HEK293 (cell line): ENCODE measurements around the gene SERGEF.

Experiments
- CTCF ChIA-PET: fragments of 350-600 bp; formaldehyde crosslinking; extraction: SDS; loops from one replicate; lab custom pipeline; 2021; ENCODE audit warnings: antibody characterized with exemption; lab: Yijun Ruan, JAX
- POLR2A ChIA-PET: fragments of 300-600 bp; formaldehyde crosslinking; extraction: SDS; loops from one replicate; lab custom pipeline; 2020; ENCODE audit warnings: antibody characterized with exemption, inconsistent platforms; lab: Yijun Ruan, JAX
- H3K27ac ChIP-seq: fragments of 200-500 bp; sonication (Bioruptor generic); 2 replicates; pipeline ENCODE4 v1.5.1; 2014; ENCODE audit warnings: low read depth, low read length, control low read depth, inconsistent platforms; ENCODE audit errors: extremely low read depth
- H3K36me3 ChIP-seq, 2 experiments: fragments of 200-500 bp in 1 of 2; sonication (Bioruptor generic) in 1 of 2; 1 replicate in 1 of 2; 2 replicates in 1 of 2; pipeline ENCODE4 v1.5.1; 2014 to 2017; ENCODE audit warnings: inconsistent platforms in 2 of 2, low read length in 2 of 2; ENCODE audit not compliant: control insufficient read depth in 2 of 2, insufficient read depth in 1 of 2
- H3K4me1 ChIP-seq: fragments of 200-500 bp; sonication (Bioruptor generic); 2 replicates; pipeline ENCODE4 v1.5.1; 2014; ENCODE audit warnings: mild to moderate bottlenecking, low read length, inconsistent platforms; ENCODE audit not compliant: control insufficient read depth, insufficient read depth
- H3K4me3 ChIP-seq: 2 replicates; pipeline ENCODE4 v1.5.1; 2011; ENCODE audit warnings: low read depth, mild to moderate bottlenecking, control low read depth, low read length, moderate library complexity
- H3K9me3 ChIP-seq: fragments of 200-500 bp; sonication (Bioruptor generic); 2 replicates; pipeline ENCODE4 v1.5.1; 2014; ENCODE audit warnings: low read depth, low read length, inconsistent platforms; ENCODE audit not compliant: control insufficient read depth, insufficient read depth
- MEIS1 ChIP-seq: sonication (generic); formaldehyde crosslinking; IDR thresholded peaks from 2 replicates; pipeline ENCODE4 v1.8.1; 2022; ENCODE audit warnings: missing genetic modification reagents, mild to moderate bottlenecking, borderline replicate concordance
- SALL2 ChIP-seq: fragments of 450-650 bp; formaldehyde crosslinking; IDR thresholded peaks from 2 replicates; pipeline ENCODE4 v1.5.0; 2017; ENCODE audit warnings: missing biosample characterization, mild to moderate bottlenecking, missing genetic modification characterization, borderline replicate concordance
- YY2 ChIP-seq: fragments of 450-650 bp; formaldehyde crosslinking; IDR thresholded peaks from 2 replicates; pipeline ENCODE4 v1.5.1; 2016; ENCODE audit warnings: missing biosample characterization, missing genetic modification characterization
- ZBTB1 ChIP-seq: fragments of 450-650 bp; formaldehyde crosslinking; IDR thresholded peaks from 2 replicates; pipeline ENCODE4 v1.5.1; 2016; ENCODE audit warnings: missing biosample characterization, missing genetic modification characterization
- ZNF114 ChIP-seq: fragments of 450-650 bp; formaldehyde crosslinking; IDR thresholded peaks from 2 replicates; pipeline ENCODE4 v1.5.0; 2017; ENCODE audit warnings: missing biosample characterization, missing genetic modification characterization
- ZNF155 ChIP-seq: fragments of 450-650 bp; formaldehyde crosslinking; IDR thresholded peaks from 2 replicates; pipeline ENCODE4 v1.5.1; 2016; ENCODE audit warnings: missing biosample characterization, missing genetic modification characterization
- ZNF24 ChIP-seq: fragments of 450-650 bp; formaldehyde crosslinking; IDR thresholded peaks from 2 replicates; pipeline ENCODE4 v1.5.1; 2016; ENCODE audit warnings: missing biosample characterization, missing genetic modification characterization
- ZNF292 ChIP-seq: fragments of 450-650 bp; formaldehyde crosslinking; IDR thresholded peaks from 2 replicates; pipeline ENCODE4 v1.5.1; 2016; ENCODE audit warnings: low read depth, missing biosample characterization, missing genetic modification characterization, borderline replicate concordance
- ZNF341 ChIP-seq: fragments of 450-650 bp; formaldehyde crosslinking; IDR thresholded peaks from 2 replicates; pipeline ENCODE4; 2016; ENCODE audit warnings: low read depth, missing biosample characterization, missing genetic modification characterization
- ZNF404 ChIP-seq: fragments of 450-650 bp; formaldehyde crosslinking; IDR thresholded peaks from 2 replicates; pipeline ENCODE4 v1.5.1; 2017; ENCODE audit warnings: missing biosample characterization, missing genetic modification characterization
- ZNF514 ChIP-seq: fragments of 450-650 bp; formaldehyde crosslinking; IDR thresholded peaks from 2 replicates; pipeline ENCODE4 v1.5.1; 2016; ENCODE audit warnings: missing biosample characterization, missing genetic modification characterization
- ZNF626 ChIP-seq: fragments of 450-650 bp; sonication (Bioruptor Pico); formaldehyde crosslinking; IDR thresholded peaks from 2 replicates; pipeline ENCODE4 v1.5.1; 2018; ENCODE audit warnings: missing biosample characterization, missing genetic modification characterization, inconsistent platforms
- ZNF629 ChIP-seq: fragments of 450-650 bp; formaldehyde crosslinking; IDR thresholded peaks from 2 replicates; pipeline ENCODE4 v1.5.1; 2017; ENCODE audit warnings: missing biosample characterization, missing genetic modification characterization
- TF ChIP-seq, protein P1 (sequence below): fragments of 450-650 bp; IDR thresholded peaks from 2 replicates; pipeline ENCODE4 v1.5.1; 2018; ENCODE audit warnings: missing biosample characterization, mild to moderate bottlenecking, missing genetic modification characterization
- TF ChIP-seq, protein P2 (sequence below): fragments of 450-650 bp; formaldehyde crosslinking; IDR thresholded peaks from 2 replicates; pipeline ENCODE4 v1.5.1; 2016; ENCODE audit warnings: missing biosample characterization, missing genetic modification characterization
- TF ChIP-seq, protein P3 (sequence below): fragments of 450-650 bp; formaldehyde crosslinking; IDR thresholded peaks from 2 replicates; pipeline ENCODE4 v1.5.1; 2016; ENCODE audit warnings: missing biosample characterization, missing genetic modification characterization
- TF ChIP-seq, protein P4 (sequence below): fragments of 450-650 bp; formaldehyde crosslinking; IDR thresholded peaks from 2 replicates; pipeline ENCODE4 v1.5.1; 2016; ENCODE audit warnings: missing biosample characterization, missing genetic modification characterization
- TF ChIP-seq, protein P5 (sequence below): fragments of 450-650 bp; formaldehyde crosslinking; IDR thresholded peaks from 2 replicates; pipeline ENCODE4 v1.5.1; 2017; ENCODE audit warnings: missing biosample characterization, missing genetic modification characterization

Gene SERGEF

DNA sequence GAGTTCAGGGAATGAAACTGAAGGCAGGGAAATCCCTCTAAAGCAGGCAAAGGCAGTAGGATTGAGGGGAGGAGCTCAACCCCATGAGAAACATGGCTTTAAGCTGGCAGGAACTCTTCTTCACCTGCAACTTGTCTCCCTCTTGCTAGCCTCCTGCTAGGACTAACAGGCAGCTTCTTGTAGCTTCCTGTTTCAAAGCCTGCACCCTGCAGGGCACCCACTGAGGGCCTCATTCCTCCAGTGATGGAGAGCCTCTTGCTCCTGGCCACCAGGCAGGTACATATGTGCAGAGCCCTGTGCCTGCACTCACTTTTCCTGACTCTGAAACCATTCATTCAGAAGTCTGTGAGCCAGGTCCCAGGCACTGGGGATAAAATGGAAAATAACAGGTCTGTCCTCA is 137.0 kb downstream of the SERGEF start (continued):
- TF ChIP-seq ZNF404 (tag by site-specific recombination), result no peak

DNA sequence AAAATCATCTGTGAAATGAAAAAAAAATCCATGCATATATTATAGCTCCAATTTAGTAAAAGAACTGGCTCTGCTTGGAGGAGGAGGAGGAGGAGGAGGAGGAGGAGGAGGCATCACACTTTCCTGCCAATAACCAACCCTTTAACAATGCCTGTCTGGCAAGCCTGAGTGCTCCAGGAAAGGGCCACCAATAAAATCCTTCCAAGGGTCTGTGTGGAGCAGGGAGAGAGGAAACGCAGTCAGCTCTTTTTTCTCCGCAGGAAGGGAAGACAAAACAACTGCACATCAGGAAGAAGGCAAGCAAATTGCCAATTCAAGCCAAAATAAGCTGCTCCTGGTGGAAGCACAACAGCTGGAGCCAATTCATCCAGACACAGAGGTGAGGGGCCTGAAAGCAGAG is 139.3 kb downstream of the SERGEF start:
- H3K36me3 ChIP-seq, result peaks cover 0 to 16% of the 10 kb centered on the region in 2 experiments; a peak in 1 of 3 replicates
- H3K4me3 ChIP-seq, result no peak overlapping the region
- ChIA-PET CTCF (interaction anchor here (0.6 to 3.1 kb wide), 5 partner anchors 9 to 310 kb away, joined by 3 to 22 read pairs (median 4); no protein-coding TSS in a partner anchor), POLR2A (no interaction called here)
- no peaks in the 10 kb centered on the region for H3K9me3 ChIP-seq
- TF ChIP-seq ZNF341 (tag by site-specific recombination) (no peak), ZNF626 (tag by site-specific recombination) (no peak), ZNF114 (tag by site-specific recombination) (no peak), ZNF292 (tag by site-specific recombination) (no peak), YY2 (tag by site-specific recombination) (no peak), ZNF24 (tag by site-specific recombination) (no peak), ZNF514 (tag by site-specific recombination) (no peak), SALL2 (tag by site-specific recombination) (no peak), MEIS1 (no peak), ZNF155 (tag by site-specific recombination) (no peak), ZBTB1 (tag by site-specific recombination) (no peak), ZNF629 (tag by site-specific recombination) (no peak)
- TF ChIP-seq, protein P1, sequence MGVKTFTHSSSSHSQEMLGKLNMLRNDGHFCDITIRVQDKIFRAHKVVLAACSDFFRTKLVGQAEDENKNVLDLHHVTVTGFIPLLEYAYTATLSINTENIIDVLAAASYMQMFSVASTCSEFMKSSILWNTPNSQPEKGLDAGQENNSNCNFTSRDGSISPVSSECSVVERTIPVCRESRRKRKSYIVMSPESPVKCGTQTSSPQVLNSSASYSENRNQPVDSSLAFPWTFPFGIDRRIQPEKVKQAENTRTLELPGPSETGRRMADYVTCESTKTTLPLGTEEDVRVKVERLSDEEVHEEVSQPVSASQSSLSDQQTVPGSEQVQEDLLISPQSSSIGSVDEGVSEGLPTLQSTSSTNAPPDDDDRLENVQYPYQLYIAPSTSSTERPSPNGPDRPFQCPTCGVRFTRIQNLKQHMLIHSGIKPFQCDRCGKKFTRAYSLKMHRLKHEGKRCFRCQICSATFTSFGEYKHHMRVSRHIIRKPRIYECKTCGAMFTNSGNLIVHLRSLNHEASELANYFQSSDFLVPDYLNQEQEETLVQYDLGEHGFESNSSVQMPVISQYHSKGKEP, result no peak
- TF ChIP-seq, protein P2, sequence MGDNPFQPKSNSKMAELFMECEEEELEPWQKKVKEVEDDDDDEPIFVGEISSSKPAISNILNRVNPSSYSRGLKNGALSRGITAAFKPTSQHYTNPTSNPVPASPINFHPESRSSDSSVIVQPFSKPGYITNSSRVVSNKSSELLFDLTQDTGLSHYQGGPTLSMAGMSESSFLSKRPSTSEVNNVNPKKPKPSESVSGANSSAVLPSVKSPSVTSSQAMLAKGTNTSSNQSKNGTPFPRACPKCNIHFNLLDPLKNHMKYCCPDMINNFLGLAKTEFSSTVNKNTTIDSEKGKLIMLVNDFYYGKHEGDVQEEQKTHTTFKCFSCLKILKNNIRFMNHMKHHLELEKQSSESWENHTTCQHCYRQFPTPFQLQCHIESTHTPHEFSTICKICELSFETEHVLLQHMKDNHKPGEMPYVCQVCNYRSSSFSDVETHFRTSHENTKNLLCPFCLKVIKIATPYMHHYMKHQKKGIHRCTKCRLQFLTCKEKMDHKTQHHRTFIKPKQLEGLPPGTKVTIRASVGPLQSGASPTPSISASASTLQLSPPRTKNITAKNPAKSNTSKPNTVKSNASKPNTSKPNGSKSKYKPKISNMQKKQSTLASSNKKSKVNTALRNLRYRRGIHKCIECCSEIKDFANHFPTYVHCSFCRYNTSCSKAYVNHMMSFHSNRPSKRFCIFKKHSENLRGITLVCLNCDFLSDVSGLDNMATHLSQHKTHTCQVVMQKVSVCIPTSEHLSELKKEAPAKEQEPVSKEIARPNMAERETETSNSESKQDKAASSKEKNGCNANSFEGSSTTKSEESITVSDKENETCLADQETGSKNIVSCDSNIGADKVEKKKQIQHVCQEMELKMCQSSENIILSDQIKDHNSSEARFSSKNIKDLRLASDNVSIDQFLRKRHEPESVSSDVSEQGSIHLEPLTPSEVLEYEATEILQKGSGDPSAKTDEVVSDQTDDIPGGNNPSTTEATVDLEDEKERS (tag by site-specific recombination), result no peak
- TF ChIP-seq, protein P3, sequence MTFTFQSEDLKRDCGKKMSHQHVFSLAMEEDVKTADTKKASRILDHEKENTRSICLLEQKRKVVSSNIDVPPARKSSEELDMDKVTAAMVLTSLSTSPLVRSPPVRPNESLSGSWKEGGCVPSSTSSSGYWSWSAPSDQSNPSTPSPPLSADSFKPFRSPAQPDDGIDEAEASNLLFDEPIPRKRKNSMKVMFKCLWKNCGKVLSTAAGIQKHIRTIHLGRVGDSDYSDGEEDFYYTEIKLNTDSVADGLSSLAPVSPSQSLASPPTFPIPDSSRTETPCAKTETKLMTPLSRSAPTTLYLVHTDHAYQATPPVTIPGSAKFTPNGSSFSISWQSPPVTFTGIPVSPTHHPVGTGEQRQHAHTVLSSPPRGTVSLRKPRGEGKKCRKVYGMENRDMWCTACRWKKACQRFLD (tag by site-specific recombination), result no peak
- TF ChIP-seq, protein P4, sequence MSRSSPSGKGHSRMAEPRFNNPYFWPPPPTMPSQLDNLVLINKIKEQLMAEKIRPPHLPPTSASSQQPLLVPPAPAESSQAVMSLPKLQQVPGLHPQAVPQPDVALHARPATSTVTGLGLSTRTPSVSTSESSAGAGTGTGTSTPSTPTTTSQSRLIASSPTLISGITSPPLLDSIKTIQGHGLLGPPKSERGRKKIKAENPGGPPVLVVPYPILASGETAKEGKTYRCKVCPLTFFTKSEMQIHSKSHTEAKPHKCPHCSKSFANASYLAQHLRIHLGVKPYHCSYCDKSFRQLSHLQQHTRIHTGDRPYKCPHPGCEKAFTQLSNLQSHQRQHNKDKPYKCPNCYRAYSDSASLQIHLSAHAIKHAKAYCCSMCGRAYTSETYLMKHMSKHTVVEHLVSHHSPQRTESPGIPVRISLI (tag by site-specific recombination), result no peak
- TF ChIP-seq, protein P5, sequence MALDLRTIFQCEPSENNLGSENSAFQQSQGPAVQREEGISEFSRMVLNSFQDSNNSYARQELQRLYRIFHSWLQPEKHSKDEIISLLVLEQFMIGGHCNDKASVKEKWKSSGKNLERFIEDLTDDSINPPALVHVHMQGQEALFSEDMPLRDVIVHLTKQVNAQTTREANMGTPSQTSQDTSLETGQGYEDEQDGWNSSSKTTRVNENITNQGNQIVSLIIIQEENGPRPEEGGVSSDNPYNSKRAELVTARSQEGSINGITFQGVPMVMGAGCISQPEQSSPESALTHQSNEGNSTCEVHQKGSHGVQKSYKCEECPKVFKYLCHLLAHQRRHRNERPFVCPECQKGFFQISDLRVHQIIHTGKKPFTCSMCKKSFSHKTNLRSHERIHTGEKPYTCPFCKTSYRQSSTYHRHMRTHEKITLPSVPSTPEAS (tag by site-specific recombination), result no peak
- no peak overlapping the region for H3K27ac ChIP-seq
- no peaks in the 10 kb centered on the region for H3K4me1 ChIP-seq
